Measurements from ENCODE around the gene N4BP3. TPM values are rescaled to one million over a fixed set of nuclear protein-coding genes. Genes with fewer than 3 reads are reported as not detected.

Gene N4BP3
- total RNA-seq, 5 donors from 2014 or later (not counting 1 experiment from before 2014, with no cell fraction given), result 4.0 to 8.1 (median 6.9) TPM

GRCh38 chr5:178145965-178146820 is 32.9 kb downstream of the N4BP3 start:
- Histone ChIP-seq H3K4me3 (ENCODE audit: control insufficient read depth in 1 of 2, extremely low read depth in 1 of 2, low read length in 1 of 2) (no peak overlapping the region), H3K27ac (ENCODE audit: low read length) (no peak overlapping the region), H3K27me3 (replicated peaks in 1 of 2; ENCODE audit: control insufficient read depth in 2 of 2, extremely low read depth in 1 of 2, insufficient read depth in 2 of 2, low read length in 1 of 2) (no peaks in the 10 kb centered on the region), H3K4me1 (ENCODE audit: control insufficient read depth in 1 of 2, extremely low read depth in 1 of 2, insufficient read depth in 2 of 2, low read length in 2 of 2) (peaks cover 0 to 16% of the 10 kb centered on the region in 2 experiments), H3K36me3 (ENCODE audit: control insufficient read depth in 2 of 2, extremely low read depth in 1 of 2, insufficient read depth in 1 of 2, low read length in 1 of 2) (peaks cover 14 to 81% of the 10 kb centered on the region in 2 donors), H3K9me3 (no peaks in the 10 kb centered on the region)
- Mint-ChIP-seq H3K27ac (peak overlapping the region; percentile 31 to 39), H3K27me3 (no peaks in the 10 kb centered on the region), H3K9me3 (no peaks in the 10 kb centered on the region), H3K36me3 (peaks cover 43% of the 10 kb centered on the region), H3K4me3 (no peak overlapping the region), H3K4me1 (peaks cover 17 to 20% (median 20%) of the 10 kb centered on the region in 3 donors)
- WGBS (ENCODE audit: insufficient coverage), result 56% methylated on average over 7 of the region's 14 CpGs
- POLR2A ChIA-PET, result no interaction called here
- peak; percentile 50 to 86 (median 67) for DNase-seq
- peak; percentile 75 to 96 (median 87) for ATAC-seq (replicated peaks in 1 of 4)
- CTCF ChIA-PET, result interaction anchor here (0.7 to 2.1 kb wide), 7 partner anchors 25 to 72 kb away, joined by 3 to 7 read pairs (median 5); no protein-coding TSS in a partner anchor

GRCh38 chr5:178147406-178147805 is 34.1 kb downstream of the N4BP3 start:
- peaks cover 24 to 31% (median 30%) of the 10 kb centered on the region in 3 donors for H3K4me1 Mint-ChIP-seq
- DNase-seq, result no peak
- POLR2A ChIA-PET, result no interaction called here
- Histone ChIP-seq H3K27me3 (replicated peaks in 1 of 2; ENCODE audit: control insufficient read depth in 2 of 2, extremely low read depth in 1 of 2, insufficient read depth in 2 of 2, low read length in 1 of 2) (no peaks in the 10 kb centered on the region), H3K4me1 (ENCODE audit: control insufficient read depth in 1 of 2, extremely low read depth in 1 of 2, insufficient read depth in 2 of 2, low read length in 2 of 2) (peaks cover under 1 to 26% of the 10 kb centered on the region in 2 experiments), H3K9me3 (no peaks in the 10 kb centered on the region), H3K4me3 (ENCODE audit: control insufficient read depth in 1 of 2, extremely low read depth in 1 of 2, low read length in 1 of 2) (no peak overlapping the region), H3K36me3 (ENCODE audit: control insufficient read depth in 2 of 2, extremely low read depth in 1 of 2, insufficient read depth in 1 of 2, low read length in 1 of 2) (peaks cover 14 to 79% of the 10 kb centered on the region in 2 donors), H3K27ac (ENCODE audit: low read length) (no peak overlapping the region)
- no peak overlapping the region for H3K4me3 Mint-ChIP-seq
- CTCF ChIA-PET, result interaction anchor here (0.8 to 1.4 kb wide), 3 partner anchors 70 to 75 kb away, joined by 3 read pairs; no protein-coding TSS in a partner anchor
- no peaks in the 10 kb centered on the region for H3K27me3 Mint-ChIP-seq
- WGBS (ENCODE audit: insufficient coverage), result 88% methylated on average over 8 of the region's 15 CpGs
- peaks cover 38% of the 10 kb centered on the region for H3K36me3 Mint-ChIP-seq
- no peak for ATAC-seq (replicated peaks in 1 of 4)
- H3K9me3 Mint-ChIP-seq, result no peaks in the 10 kb centered on the region
- H3K27ac Mint-ChIP-seq, result no peak overlapping the region

- peaks cover 31% of the 10 kb centered on the region for H3K36me3 Mint-ChIP-seq
- ATAC-seq (replicated peaks in 1 of 4), result no peak
- POLR2A ChIA-PET, result interaction anchor here in 1 of 2 donors (0.5 kb wide), 1 partner anchor 1669 kb away, joined by 3 read pairs; no protein-coding TSS in a partner anchor
Measured at GRCh38 chr5:178149199-178149932, 36.0 kb downstream of the N4BP3 start.

GRCh38 chr5:178150977-178151734 is 37.8 kb downstream of the N4BP3 start:
- DNase-seq (no peak), ATAC-seq (replicated peaks in 1 of 4) (no peak)
- Mint-ChIP-seq H3K4me1 (peaks cover 38 to 47% (median 42%) of the 10 kb centered on the region in 3 donors), H3K27ac (peak overlapping the region; percentile 52 to 53), H3K9me3 (no peaks in the 10 kb centered on the region), H3K27me3 (no peaks in the 10 kb centered on the region), H3K36me3 (peaks cover 29% of the 10 kb centered on the region), H3K4me3 (peak overlapping the region in 2 of 3 donors; percentile 29 to 99)
- H3K27me3 ChIP-seq (replicated peaks in 1 of 2; ENCODE audit: control insufficient read depth in 2 of 2, extremely low read depth in 1 of 2, insufficient read depth in 2 of 2, low read length in 1 of 2), result no peaks in the 10 kb centered on the region
- 89% methylated on average over 10 of the region's 11 CpGs for WGBS (ENCODE audit: insufficient coverage)
- peaks cover 10 to 40% of the 10 kb centered on the region in 2 experiments for H3K4me1 ChIP-seq (ENCODE audit: control insufficient read depth in 1 of 2, extremely low read depth in 1 of 2, insufficient read depth in 2 of 2, low read length in 2 of 2)
- H3K4me3 ChIP-seq (ENCODE audit: control insufficient read depth in 1 of 2, extremely low read depth in 1 of 2, low read length in 1 of 2), result no peak overlapping the region
- ChIA-PET POLR2A (no interaction called here), CTCF (interaction anchor here in 1 of 2 donors (0.5 kb wide), 1 partner anchor 1137 kb away, joined by 3 read pairs; no protein-coding TSS in a partner anchor)
- no peaks in the 10 kb centered on the region for H3K9me3 ChIP-seq
- peaks cover 9 to 51% of the 10 kb centered on the region in 2 donors for H3K36me3 ChIP-seq (ENCODE audit: control insufficient read depth in 2 of 2, extremely low read depth in 1 of 2, insufficient read depth in 1 of 2, low read length in 1 of 2)
- no peak overlapping the region for H3K27ac ChIP-seq (ENCODE audit: low read length)

More at GRCh38 chr5:178149199-178149932, 36.0 kb downstream of the N4BP3 start:
- Mint-ChIP-seq H3K27ac (peak overlapping the region in 1 of 2 donors; percentile 23), H3K4me1 (peaks cover 39 to 47% (median 44%) of the 10 kb centered on the region in 3 donors), H3K27me3 (no peaks in the 10 kb centered on the region), H3K9me3 (no peaks in the 10 kb centered on the region), H3K4me3 (no peak overlapping the region)
- Histone ChIP-seq H3K27me3 (replicated peaks in 1 of 2; ENCODE audit: control insufficient read depth in 2 of 2, extremely low read depth in 1 of 2, insufficient read depth in 2 of 2, low read length in 1 of 2) (no peaks in the 10 kb centered on the region), H3K9me3 (no peaks in the 10 kb centered on the region), H3K27ac (ENCODE audit: low read length) (no peak overlapping the region), H3K4me3 (ENCODE audit: control insufficient read depth in 1 of 2, extremely low read depth in 1 of 2, low read length in 1 of 2) (no peak overlapping the region), H3K36me3 (ENCODE audit: control insufficient read depth in 2 of 2, extremely low read depth in 1 of 2, insufficient read depth in 1 of 2, low read length in 1 of 2) (peaks cover 14 to 60% of the 10 kb centered on the region in 2 donors), H3K4me1 (ENCODE audit: control insufficient read depth in 1 of 2, extremely low read depth in 1 of 2, insufficient read depth in 2 of 2, low read length in 2 of 2) (peaks cover 10 to 42% of the 10 kb centered on the region in 2 experiments)
- CTCF ChIA-PET, result interaction anchor here (0.7 to 1.4 kb wide), 5 partner anchors 28 to 177 kb away, joined by 3 to 6 read pairs (median 3); no protein-coding TSS in a partner anchor
- 67% methylated on average over 8 of the region's 11 CpGs for WGBS (ENCODE audit: insufficient coverage)
- DNase-seq, result no peak

- Histone ChIP-seq H3K36me3 (ENCODE audit: control insufficient read depth in 2 of 2, extremely low read depth in 1 of 2, insufficient read depth in 1 of 2, low read length in 1 of 2) (peaks cover 8 to 36% of the 10 kb centered on the region in 2 donors), H3K4me1 (ENCODE audit: control insufficient read depth in 1 of 2, extremely low read depth in 1 of 2, insufficient read depth in 2 of 2, low read length in 2 of 2) (peaks cover 10 to 40% of the 10 kb centered on the region in 2 experiments), H3K27ac (ENCODE audit: low read length) (peak overlapping the region; percentile 25), H3K27me3 (replicated peaks in 1 of 2; ENCODE audit: control insufficient read depth in 2 of 2, extremely low read depth in 1 of 2, insufficient read depth in 2 of 2, low read length in 1 of 2) (no peaks in the 10 kb centered on the region), H3K4me3 (ENCODE audit: control insufficient read depth in 1 of 2, extremely low read depth in 1 of 2, low read length in 1 of 2) (peak overlapping the region; percentile 74 to 78), H3K9me3 (no peaks in the 10 kb centered on the region)
- peak overlapping the region; percentile 94 to 99 (median 98) for H3K4me3 Mint-ChIP-seq
- POLR2A ChIA-PET, result interaction anchor here in 1 of 2 donors (0.6 kb wide), 1 partner anchor 21 kb away, joined by 13 read pairs; no protein-coding TSS in a partner anchor
- ATAC-seq (replicated peaks in 1 of 4) (no peak), DNase-seq (no peak)
- WGBS (ENCODE audit: insufficient coverage), result 58% methylated on average over 19 of the region's 31 CpGs
- peaks cover 38 to 47% (median 42%) of the 10 kb centered on the region in 3 donors for H3K4me1 Mint-ChIP-seq
- peaks cover 23% of the 10 kb centered on the region for H3K36me3 Mint-ChIP-seq
- H3K9me3 Mint-ChIP-seq, result no peaks in the 10 kb centered on the region
- CTCF ChIA-PET, result interaction anchor here in 1 of 2 donors (0.6 to 1.5 kb wide), 6 partner anchors 18 to 1466 kb away, joined by 3 to 8 read pairs (median 4); no protein-coding TSS in a partner anchor
- H3K27me3 Mint-ChIP-seq, result no peaks in the 10 kb centered on the region
- peak overlapping the region; percentile 88 to 90 for H3K27ac Mint-ChIP-seq
Measured at GRCh38 chr5:178152491-178153444, 39.4 kb downstream of the N4BP3 start.

Measured in T-cell (primary cell).